Astrocyte (in vitro differentiated cells and primary cell): Measurements from ENCODE around the gene SEMG1. TPM values are rescaled to one million over a fixed set of nuclear protein-coding genes. Genes with fewer than 3 reads are reported as not detected.

ENCODE experiments used
- DNase-seq: peaks from one replicate; pipeline ENCODE4 v3.0.0-alpha.2; 2010; ENCODE audit warnings: low read depth
- FAIRE-seq: peaks from 2 replicates; lab custom pipeline; 2011; peaks lifted over from hg19 to GRCh38; lab: Jason Lieb, UNC
- H2AFZ ChIP-seq: 2 replicates; pipeline ENCODE4 v1.6.0; 2012; ENCODE audit warnings: low read depth, low read length, inconsistent platforms
- H3K27ac ChIP-seq: 2 replicates; pipeline ENCODE4 v1.5.1; 2011; ENCODE audit warnings: low read depth, low read length, inconsistent platforms
- H3K27me3 ChIP-seq: 2 replicates; pipeline ENCODE4 v1.6.0; 2011; ENCODE audit warnings: low read length, inconsistent platforms; ENCODE audit not compliant: insufficient read depth
- H3K36me3 ChIP-seq: 2 replicates; pipeline ENCODE4 v1.5.1; 2011; ENCODE audit warnings: low read length, inconsistent platforms; ENCODE audit not compliant: insufficient read depth
- H3K4me1 ChIP-seq: 2 replicates; pipeline ENCODE4 v1.5.1; 2011; ENCODE audit warnings: low read length, inconsistent platforms; ENCODE audit not compliant: insufficient read depth
- H3K4me2 ChIP-seq: 2 replicates; pipeline ENCODE4 v1.6.0; 2012; ENCODE audit warnings: low read length, inconsistent platforms
- H3K4me3 ChIP-seq: 2 replicates; pipeline ENCODE4 v1.5.1; 2011; ENCODE audit warnings: low read depth, mild to moderate bottlenecking, low read length, inconsistent platforms; ENCODE audit not compliant: insufficient read depth
- H3K79me2 ChIP-seq: 2 replicates; pipeline ENCODE4 v1.6.0; 2012; ENCODE audit warnings: mild to moderate bottlenecking, low read length, inconsistent platforms; ENCODE audit not compliant: insufficient read depth
- H3K9ac ChIP-seq: 2 replicates; pipeline ENCODE4 v1.6.0; 2012; ENCODE audit warnings: mild to moderate bottlenecking, low read length, inconsistent platforms
- H3K9me3 ChIP-seq: 2 replicates; pipeline ENCODE4 v1.5.1; 2012; ENCODE audit warnings: low read depth, mild to moderate bottlenecking, low read length, inconsistent platforms; ENCODE audit not compliant: insufficient read depth
- H4K20me1 ChIP-seq: 2 replicates; pipeline ENCODE4 v1.6.0; 2012; ENCODE audit warnings: low read length, inconsistent platforms; ENCODE audit not compliant: insufficient read depth
- H3K27ac Mint-ChIP-seq: one replicate; pipeline ENCODE4 v1.8.0; 2021; ENCODE audit warnings: mild to moderate bottlenecking, mixed read lengths; ENCODE audit not compliant: unreplicated experiment
- H3K27me3 Mint-ChIP-seq: one replicate; pipeline ENCODE4 v1.8.0; 2021; ENCODE audit warnings: low read depth, mixed read lengths; ENCODE audit not compliant: unreplicated experiment
- H3K36me3 Mint-ChIP-seq: one replicate; pipeline ENCODE4 v1.8.0; 2021; ENCODE audit warnings: low read depth, mixed read lengths; ENCODE audit not compliant: unreplicated experiment
- H3K4me1 Mint-ChIP-seq: one replicate; pipeline ENCODE4 v1.8.0; 2021; ENCODE audit warnings: low read depth, mixed read lengths; ENCODE audit not compliant: unreplicated experiment
- H3K4me3 Mint-ChIP-seq: one replicate; pipeline ENCODE4 v1.8.0; 2021; ENCODE audit warnings: mild to moderate bottlenecking, moderate library complexity, mixed read lengths; ENCODE audit not compliant: unreplicated experiment
- H3K9me3 Mint-ChIP-seq: one replicate; pipeline ENCODE4 v1.8.0; 2021; ENCODE audit warnings: mild to moderate bottlenecking, mixed read lengths; ENCODE audit not compliant: unreplicated experiment
- EZH2 ChIP-seq: IDR thresholded peaks from 2 replicates; pipeline ENCODE4 v1.6.1; 2012; ENCODE audit warnings: mild to moderate bottlenecking, low read length, inconsistent platforms; ENCODE audit not compliant: insufficient read depth
- total RNA-seq: library from RNA; stranded (reverse); gene quantifications from 2 replicates; pipeline ENCODE4 v1.2.1, GENCODE V29; 2021
- TF ChIP-seq, protein P1 (sequence below): IDR thresholded peaks from 2 replicates; pipeline ENCODE4 v1.5.1; 2011; ENCODE audit warnings: low read depth, mild to moderate bottlenecking, inconsistent platforms, low read length, moderate library complexity; ENCODE audit not compliant: insufficient read depth

Gene SEMG1
- total RNA-seq, 1 donor from 2014 or later = not detected

DNA sequence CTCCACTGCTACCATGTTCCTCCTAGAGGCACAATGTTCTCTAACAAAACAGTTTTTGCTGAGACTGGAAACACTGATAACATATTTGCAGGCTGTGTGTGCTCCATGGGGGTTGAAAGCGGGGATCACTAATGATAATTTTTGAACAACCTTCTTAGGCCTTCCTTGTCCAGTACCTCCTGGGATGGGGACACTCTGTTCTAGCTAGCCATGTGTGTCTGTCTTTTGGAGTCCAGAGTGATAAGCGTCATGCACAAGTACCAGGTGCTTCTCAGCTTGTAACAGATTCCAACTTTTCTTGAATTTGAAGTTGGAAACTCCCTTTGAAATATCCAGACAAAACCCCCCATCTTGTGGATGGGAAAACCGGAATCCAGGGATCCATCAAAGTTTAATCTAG is 17.0 kb upstream of the SEMG1 start:
- no peaks in the 10 kb centered on the region for H3K4me1 Mint-ChIP-seq
- Histone ChIP-seq H3K79me2 (no peaks in the 10 kb centered on the region), H3K9ac (no peak overlapping the region)

DNA sequence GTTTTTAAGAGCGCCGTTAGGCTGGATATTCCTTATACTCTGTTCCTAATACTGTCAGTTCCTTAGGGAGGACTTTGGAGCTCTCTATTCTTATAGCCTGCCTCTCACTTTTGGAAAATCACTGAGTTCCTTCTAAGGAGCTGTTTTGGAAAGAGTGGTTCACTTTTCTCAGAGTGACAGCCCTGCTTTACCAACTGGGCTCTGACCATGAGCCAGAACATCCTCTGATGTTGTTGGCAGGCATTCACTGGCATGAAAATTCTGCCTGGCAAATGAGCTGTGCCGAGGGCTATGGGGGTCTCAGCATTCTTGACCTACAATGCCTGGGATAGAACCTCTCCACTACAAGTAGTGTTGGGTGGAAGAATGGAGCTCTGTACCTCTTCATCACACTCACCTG is 14.9 kb upstream of the SEMG1 start:
- H3K4me3 Mint-ChIP-seq = no peak overlapping the region
- no peaks in the 10 kb centered on the region for H3K36me3 ChIP-seq
- no peaks in the 10 kb centered on the region for H3K4me1 Mint-ChIP-seq
- H3K27me3 ChIP-seq = no peaks in the 10 kb centered on the region
- no peak overlapping the region for H3K27ac Mint-ChIP-seq
- H3K9ac ChIP-seq = no peak overlapping the region
- H3K36me3 Mint-ChIP-seq = no peaks in the 10 kb centered on the region
- no peaks in the 10 kb centered on the region for H4K20me1 ChIP-seq
- no peaks in the 10 kb centered on the region for H3K9me3 Mint-ChIP-seq
- DNase-seq = no peak
- H3K4me1 ChIP-seq = no peaks in the 10 kb centered on the region
- no peak for FAIRE-seq
- H3K4me3 ChIP-seq = no peak overlapping the region
- H2AFZ ChIP-seq = no peak overlapping the region
- H3K79me2 ChIP-seq = no peaks in the 10 kb centered on the region
- no peak for TF ChIP-seq EZH2
- TF ChIP-seq, protein P1, sequence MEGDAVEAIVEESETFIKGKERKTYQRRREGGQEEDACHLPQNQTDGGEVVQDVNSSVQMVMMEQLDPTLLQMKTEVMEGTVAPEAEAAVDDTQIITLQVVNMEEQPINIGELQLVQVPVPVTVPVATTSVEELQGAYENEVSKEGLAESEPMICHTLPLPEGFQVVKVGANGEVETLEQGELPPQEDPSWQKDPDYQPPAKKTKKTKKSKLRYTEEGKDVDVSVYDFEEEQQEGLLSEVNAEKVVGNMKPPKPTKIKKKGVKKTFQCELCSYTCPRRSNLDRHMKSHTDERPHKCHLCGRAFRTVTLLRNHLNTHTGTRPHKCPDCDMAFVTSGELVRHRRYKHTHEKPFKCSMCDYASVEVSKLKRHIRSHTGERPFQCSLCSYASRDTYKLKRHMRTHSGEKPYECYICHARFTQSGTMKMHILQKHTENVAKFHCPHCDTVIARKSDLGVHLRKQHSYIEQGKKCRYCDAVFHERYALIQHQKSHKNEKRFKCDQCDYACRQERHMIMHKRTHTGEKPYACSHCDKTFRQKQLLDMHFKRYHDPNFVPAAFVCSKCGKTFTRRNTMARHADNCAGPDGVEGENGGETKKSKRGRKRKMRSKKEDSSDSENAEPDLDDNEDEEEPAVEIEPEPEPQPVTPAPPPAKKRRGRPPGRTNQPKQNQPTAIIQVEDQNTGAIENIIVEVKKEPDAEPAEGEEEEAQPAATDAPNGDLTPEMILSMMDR = no peak
- H3K27ac ChIP-seq = no peak overlapping the region
- H3K4me2 ChIP-seq = no peak overlapping the region
- H3K27me3 Mint-ChIP-seq = no peaks in the 10 kb centered on the region
- no peaks in the 10 kb centered on the region for H3K9me3 ChIP-seq

More for the DNA sequence above, 17.0 kb upstream of the SEMG1 start:
- H3K27ac ChIP-seq = no peak overlapping the region
- FAIRE-seq (no peak), DNase-seq (no peak)
- no peaks in the 10 kb centered on the region for H3K9me3 ChIP-seq
- no peak overlapping the region for H2AFZ ChIP-seq
- H3K4me3 ChIP-seq = no peak overlapping the region
- no peaks in the 10 kb centered on the region for H3K9me3 Mint-ChIP-seq
- no peaks in the 10 kb centered on the region for H3K36me3 ChIP-seq
- H3K4me3 Mint-ChIP-seq = no peak overlapping the region
- no peak for TF ChIP-seq EZH2
- TF ChIP-seq, protein P1 = no peak
- H3K27me3 Mint-ChIP-seq = no peaks in the 10 kb centered on the region
- H3K27ac Mint-ChIP-seq = no peak overlapping the region
- H4K20me1 ChIP-seq = no peaks in the 10 kb centered on the region
- H3K4me1 ChIP-seq = no peaks in the 10 kb centered on the region
- no peaks in the 10 kb centered on the region for H3K36me3 Mint-ChIP-seq
- no peaks in the 10 kb centered on the region for H3K27me3 ChIP-seq
- H3K4me2 ChIP-seq = no peak overlapping the region

DNA sequence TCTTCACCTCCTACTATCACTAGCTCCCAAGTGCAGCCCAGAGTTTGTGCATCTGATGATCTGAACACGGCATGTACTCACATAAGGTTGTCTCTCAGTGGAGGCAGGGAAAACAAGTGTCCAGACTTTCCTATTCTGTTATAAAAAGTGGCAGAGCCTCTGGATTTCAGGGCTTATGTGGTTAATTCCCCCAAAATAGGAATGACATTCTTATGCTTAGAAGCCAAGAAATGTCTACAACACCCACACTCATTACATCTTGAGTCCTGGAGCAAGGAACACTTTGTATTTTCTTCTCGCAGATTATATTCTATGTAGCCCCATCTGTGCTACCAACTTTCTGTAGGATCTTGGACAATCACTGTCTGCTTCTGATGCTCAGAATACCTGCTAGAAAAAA is 13.5 kb upstream of the SEMG1 start:
- Histone ChIP-seq H3K9ac (no peak overlapping the region), H3K27me3 (no peaks in the 10 kb centered on the region), H3K4me3 (no peak overlapping the region), H3K27ac (no peak overlapping the region), H3K4me2 (no peak overlapping the region), H2AFZ (no peak overlapping the region), H3K4me1 (no peaks in the 10 kb centered on the region), H3K9me3 (no peaks in the 10 kb centered on the region), H3K36me3 (no peaks in the 10 kb centered on the region), H3K79me2 (no peaks in the 10 kb centered on the region), H4K20me1 (no peaks in the 10 kb centered on the region)
- Mint-ChIP-seq H3K27ac (no peak overlapping the region), H3K36me3 (no peaks in the 10 kb centered on the region), H3K27me3 (peaks cover under 1% of the 10 kb centered on the region), H3K4me3 (no peak overlapping the region), H3K9me3 (no peaks in the 10 kb centered on the region), H3K4me1 (no peaks in the 10 kb centered on the region)
- DNase-seq (no peak), FAIRE-seq (no peak)
- TF ChIP-seq EZH2 = no peak
- TF ChIP-seq, protein P1 = no peak
